GM21526 (cell line): Measurements from ENCODE around the gene HDC.

Experiments
- ATAC-seq: cut with Tn5 transposase; IDR thresholded peaks from one replicate; pipeline ENCODE4 v1.9.1; 2021; ENCODE audit warnings: moderate library complexity; ENCODE audit not compliant: unreplicated experiment, low FRiP score

The HDC gene

GRCh38 chr15:50265620-50266019 lies at the start of gene HDC:
Gene HDC (minus strand): TSS chr15:50265726. CDS start chr15:50265623, 103 bp downstream.
- no peak for ATAC-seq

GRCh38 chr15:50312636-50313035 lies 47.1 kb upstream of the HDC start:
- no peak for ATAC-seq

GRCh38 chr15:50307799-50308198 lies 42.3 kb upstream of the HDC start:
- no peak for ATAC-seq

GRCh38 chr15:50304836-50305235 lies 39.3 kb upstream of the HDC start:
- ATAC-seq, result no peak

- ATAC-seq, result no peak
These were observed 37.1 kb upstream of the HDC start for GRCh38 chr15:50302581-50302980.

- no peak for ATAC-seq
These were observed 32.8 kb upstream of the HDC start for GRCh38 chr15:50298340-50298739.

GRCh38 chr15:50295966-50296365 lies 30.4 kb upstream of the HDC start:
- ATAC-seq, result no peak

GRCh38 chr15:50289749-50290148 lies 24.2 kb upstream of the HDC start:
- ATAC-seq, result no peak

GRCh38 chr15:50287324-50288116 lies 22.0 kb upstream of the HDC start:
- no peak for ATAC-seq

- ATAC-seq, result no peak
These were observed 15.9 kb upstream of the HDC start for GRCh38 chr15:50281427-50281826.

GRCh38 chr15:50280271-50280670 lies 14.7 kb upstream of the HDC start:
- no peak for ATAC-seq

GRCh38 chr15:50278496-50278895 lies 13.0 kb upstream of the HDC start:
- ATAC-seq, result no peak

- no peak for ATAC-seq
These were observed 11.8 kb upstream of the HDC start for GRCh38 chr15:50277370-50277769.

- ATAC-seq, result no peak
These were observed 10.4 kb upstream of the HDC start for GRCh38 chr15:50275908-50276307.

- ATAC-seq, result no peak
These were observed 9.6 kb upstream of the HDC start for GRCh38 chr15:50275091-50275490.

GRCh38 chr15:50267577-50267976 lies 2.1 kb upstream of the HDC start:
- ATAC-seq, result no peak

GRCh38 chr15:50262533-50262932 lies 3.0 kb downstream of the HDC start:
- ATAC-seq, result no peak

GRCh38 chr15:50261981-50262380 lies 3.5 kb downstream of the HDC start:
- ATAC-seq, result no peak

- no peak for ATAC-seq
These were observed 4.5 kb downstream of the HDC start for GRCh38 chr15:50260969-50261496.

- ATAC-seq, result no peak
These were observed 6.2 kb downstream of the HDC start for GRCh38 chr15:50259276-50259675.

- ATAC-seq, result no peak
These were observed 7.6 kb downstream of the HDC start for GRCh38 chr15:50257924-50258323.

GRCh38 chr15:50257332-50257731 lies 8.2 kb downstream of the HDC start:
- ATAC-seq, result no peak
